Measurements from ENCODE around the gene DNAH2. TPM values are rescaled to one million over a fixed set of nuclear protein-coding genes. Genes with fewer than 3 reads are reported as not detected.
"Not testable (repeated sequence)": the region's sequence is repeated elsewhere in the genome, so short reads cannot be mapped to it uniquely, and the experiment has no call there.

Gene DNAH2
- total and polyA plus RNA-seq, 2 experiments from 2014 or later = 0.38 TPM; not detected in 1

DNA sequence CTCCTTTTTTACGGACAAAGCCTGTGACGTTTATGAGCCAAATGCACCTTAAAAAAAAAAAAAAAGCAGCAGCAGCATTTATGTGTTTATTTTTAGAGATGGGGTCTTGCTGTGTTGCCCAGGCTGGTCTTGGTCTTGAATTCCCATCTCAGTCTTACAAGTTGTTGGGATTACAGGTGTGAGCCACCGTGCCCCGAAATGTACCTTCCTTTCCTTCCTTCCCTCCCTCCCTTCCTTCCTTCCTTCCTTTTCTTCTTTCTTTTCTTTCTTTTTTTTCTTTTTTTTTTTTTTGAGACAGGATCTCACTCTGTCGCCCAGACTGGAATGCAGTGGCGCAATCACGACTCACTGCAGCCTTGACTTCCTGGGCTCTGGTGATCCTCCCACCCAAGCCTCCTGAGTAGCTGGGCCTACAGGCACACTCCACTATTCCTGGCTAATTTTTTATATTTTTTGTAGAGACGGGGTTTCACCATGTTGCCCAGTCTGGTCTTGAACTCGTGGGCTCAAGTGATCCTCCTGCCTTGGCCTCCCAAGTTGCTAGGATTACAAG is 92.3 kb downstream of the DNAH2 start:
- H3K9me3 Mint-ChIP-seq; H3K27ac Mint-ChIP-seq; H3K4me1 Mint-ChIP-seq; H4K20me1 ChIP-seq (replicated peaks; ENCODE audit: insufficient read depth); H3K36me3 Mint-ChIP-seq (ENCODE audit: low read depth); H3K27me3 ChIP-seq (ENCODE audit: insufficient read depth); DNase-seq (ENCODE audit: low spot score); ATAC-seq; H2AFZ ChIP-seq; H3K4me2 ChIP-seq; H3K27me3 Mint-ChIP-seq (ENCODE audit: insufficient read depth, low read depth, poor library complexity); H3K4me3 Mint-ChIP-seq; H3K36me3 ChIP-seq (ENCODE audit: insufficient read depth); H3K27ac ChIP-seq (ENCODE audit: low read depth); H3K79me2 ChIP-seq (replicated peaks; ENCODE audit: insufficient read depth); H3K4me1 ChIP-seq (ENCODE audit: insufficient read depth); H3K9me2 ChIP-seq (ENCODE audit: insufficient read depth); H3F3A ChIP-seq (replicated peaks; ENCODE audit: low read depth); H3K4me3 ChIP-seq: not testable (repeated sequence)

DNA sequence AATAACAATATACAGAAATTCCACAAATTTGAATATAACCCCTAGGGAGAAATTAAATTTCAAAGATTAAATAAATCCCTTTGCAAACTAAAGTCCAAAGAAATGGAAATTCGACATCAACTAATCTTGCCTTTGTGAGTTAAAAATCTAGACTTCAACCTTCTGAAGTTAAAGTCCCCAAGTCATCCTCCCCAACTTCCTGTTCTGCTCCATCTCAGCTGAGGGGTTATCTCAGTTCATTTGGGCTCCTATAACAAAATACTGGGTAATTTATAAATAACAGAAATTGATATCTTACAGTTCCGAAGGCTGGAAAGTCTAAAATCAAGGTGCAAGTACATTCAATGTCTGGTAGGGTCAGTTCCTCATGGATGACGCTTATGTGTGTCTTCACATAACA is 93.7 kb downstream of the DNAH2 start:
- H3F3A ChIP-seq (replicated peaks; ENCODE audit: low read depth) = no peaks in the 10 kb centered on the region
- no peaks in the 10 kb centered on the region for H3K36me3 ChIP-seq (ENCODE audit: insufficient read depth)
- H3K4me1 ChIP-seq (ENCODE audit: insufficient read depth) = no peaks in the 10 kb centered on the region
- no peaks in the 10 kb centered on the region for H3K79me2 ChIP-seq (replicated peaks; ENCODE audit: insufficient read depth)
- ATAC-seq (no peak), DNase-seq (ENCODE audit: low spot score) (no peak)
- TF ChIP-seq, protein P1, sequence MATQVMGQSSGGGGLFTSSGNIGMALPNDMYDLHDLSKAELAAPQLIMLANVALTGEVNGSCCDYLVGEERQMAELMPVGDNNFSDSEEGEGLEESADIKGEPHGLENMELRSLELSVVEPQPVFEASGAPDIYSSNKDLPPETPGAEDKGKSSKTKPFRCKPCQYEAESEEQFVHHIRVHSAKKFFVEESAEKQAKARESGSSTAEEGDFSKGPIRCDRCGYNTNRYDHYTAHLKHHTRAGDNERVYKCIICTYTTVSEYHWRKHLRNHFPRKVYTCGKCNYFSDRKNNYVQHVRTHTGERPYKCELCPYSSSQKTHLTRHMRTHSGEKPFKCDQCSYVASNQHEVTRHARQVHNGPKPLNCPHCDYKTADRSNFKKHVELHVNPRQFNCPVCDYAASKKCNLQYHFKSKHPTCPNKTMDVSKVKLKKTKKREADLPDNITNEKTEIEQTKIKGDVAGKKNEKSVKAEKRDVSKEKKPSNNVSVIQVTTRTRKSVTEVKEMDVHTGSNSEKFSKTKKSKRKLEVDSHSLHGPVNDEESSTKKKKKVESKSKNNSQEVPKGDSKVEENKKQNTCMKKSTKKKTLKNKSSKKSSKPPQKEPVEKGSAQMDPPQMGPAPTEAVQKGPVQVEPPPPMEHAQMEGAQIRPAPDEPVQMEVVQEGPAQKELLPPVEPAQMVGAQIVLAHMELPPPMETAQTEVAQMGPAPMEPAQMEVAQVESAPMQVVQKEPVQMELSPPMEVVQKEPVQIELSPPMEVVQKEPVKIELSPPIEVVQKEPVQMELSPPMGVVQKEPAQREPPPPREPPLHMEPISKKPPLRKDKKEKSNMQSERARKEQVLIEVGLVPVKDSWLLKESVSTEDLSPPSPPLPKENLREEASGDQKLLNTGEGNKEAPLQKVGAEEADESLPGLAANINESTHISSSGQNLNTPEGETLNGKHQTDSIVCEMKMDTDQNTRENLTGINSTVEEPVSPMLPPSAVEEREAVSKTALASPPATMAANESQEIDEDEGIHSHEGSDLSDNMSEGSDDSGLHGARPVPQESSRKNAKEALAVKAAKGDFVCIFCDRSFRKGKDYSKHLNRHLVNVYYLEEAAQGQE (IDR thresholded peaks at IDR 0.05; ENCODE audit: unreplicated experiment) = no peak
- TF ChIP-seq STAT1 (IDR thresholded peaks at IDR 0.05; ENCODE audit: unreplicated experiment) = no peak
- no peak for TF ChIP-seq ZNF114 (CRISPR knock-in tag; IDR thresholded peaks at IDR 0.05)
- TF ChIP-seq, protein P2, sequence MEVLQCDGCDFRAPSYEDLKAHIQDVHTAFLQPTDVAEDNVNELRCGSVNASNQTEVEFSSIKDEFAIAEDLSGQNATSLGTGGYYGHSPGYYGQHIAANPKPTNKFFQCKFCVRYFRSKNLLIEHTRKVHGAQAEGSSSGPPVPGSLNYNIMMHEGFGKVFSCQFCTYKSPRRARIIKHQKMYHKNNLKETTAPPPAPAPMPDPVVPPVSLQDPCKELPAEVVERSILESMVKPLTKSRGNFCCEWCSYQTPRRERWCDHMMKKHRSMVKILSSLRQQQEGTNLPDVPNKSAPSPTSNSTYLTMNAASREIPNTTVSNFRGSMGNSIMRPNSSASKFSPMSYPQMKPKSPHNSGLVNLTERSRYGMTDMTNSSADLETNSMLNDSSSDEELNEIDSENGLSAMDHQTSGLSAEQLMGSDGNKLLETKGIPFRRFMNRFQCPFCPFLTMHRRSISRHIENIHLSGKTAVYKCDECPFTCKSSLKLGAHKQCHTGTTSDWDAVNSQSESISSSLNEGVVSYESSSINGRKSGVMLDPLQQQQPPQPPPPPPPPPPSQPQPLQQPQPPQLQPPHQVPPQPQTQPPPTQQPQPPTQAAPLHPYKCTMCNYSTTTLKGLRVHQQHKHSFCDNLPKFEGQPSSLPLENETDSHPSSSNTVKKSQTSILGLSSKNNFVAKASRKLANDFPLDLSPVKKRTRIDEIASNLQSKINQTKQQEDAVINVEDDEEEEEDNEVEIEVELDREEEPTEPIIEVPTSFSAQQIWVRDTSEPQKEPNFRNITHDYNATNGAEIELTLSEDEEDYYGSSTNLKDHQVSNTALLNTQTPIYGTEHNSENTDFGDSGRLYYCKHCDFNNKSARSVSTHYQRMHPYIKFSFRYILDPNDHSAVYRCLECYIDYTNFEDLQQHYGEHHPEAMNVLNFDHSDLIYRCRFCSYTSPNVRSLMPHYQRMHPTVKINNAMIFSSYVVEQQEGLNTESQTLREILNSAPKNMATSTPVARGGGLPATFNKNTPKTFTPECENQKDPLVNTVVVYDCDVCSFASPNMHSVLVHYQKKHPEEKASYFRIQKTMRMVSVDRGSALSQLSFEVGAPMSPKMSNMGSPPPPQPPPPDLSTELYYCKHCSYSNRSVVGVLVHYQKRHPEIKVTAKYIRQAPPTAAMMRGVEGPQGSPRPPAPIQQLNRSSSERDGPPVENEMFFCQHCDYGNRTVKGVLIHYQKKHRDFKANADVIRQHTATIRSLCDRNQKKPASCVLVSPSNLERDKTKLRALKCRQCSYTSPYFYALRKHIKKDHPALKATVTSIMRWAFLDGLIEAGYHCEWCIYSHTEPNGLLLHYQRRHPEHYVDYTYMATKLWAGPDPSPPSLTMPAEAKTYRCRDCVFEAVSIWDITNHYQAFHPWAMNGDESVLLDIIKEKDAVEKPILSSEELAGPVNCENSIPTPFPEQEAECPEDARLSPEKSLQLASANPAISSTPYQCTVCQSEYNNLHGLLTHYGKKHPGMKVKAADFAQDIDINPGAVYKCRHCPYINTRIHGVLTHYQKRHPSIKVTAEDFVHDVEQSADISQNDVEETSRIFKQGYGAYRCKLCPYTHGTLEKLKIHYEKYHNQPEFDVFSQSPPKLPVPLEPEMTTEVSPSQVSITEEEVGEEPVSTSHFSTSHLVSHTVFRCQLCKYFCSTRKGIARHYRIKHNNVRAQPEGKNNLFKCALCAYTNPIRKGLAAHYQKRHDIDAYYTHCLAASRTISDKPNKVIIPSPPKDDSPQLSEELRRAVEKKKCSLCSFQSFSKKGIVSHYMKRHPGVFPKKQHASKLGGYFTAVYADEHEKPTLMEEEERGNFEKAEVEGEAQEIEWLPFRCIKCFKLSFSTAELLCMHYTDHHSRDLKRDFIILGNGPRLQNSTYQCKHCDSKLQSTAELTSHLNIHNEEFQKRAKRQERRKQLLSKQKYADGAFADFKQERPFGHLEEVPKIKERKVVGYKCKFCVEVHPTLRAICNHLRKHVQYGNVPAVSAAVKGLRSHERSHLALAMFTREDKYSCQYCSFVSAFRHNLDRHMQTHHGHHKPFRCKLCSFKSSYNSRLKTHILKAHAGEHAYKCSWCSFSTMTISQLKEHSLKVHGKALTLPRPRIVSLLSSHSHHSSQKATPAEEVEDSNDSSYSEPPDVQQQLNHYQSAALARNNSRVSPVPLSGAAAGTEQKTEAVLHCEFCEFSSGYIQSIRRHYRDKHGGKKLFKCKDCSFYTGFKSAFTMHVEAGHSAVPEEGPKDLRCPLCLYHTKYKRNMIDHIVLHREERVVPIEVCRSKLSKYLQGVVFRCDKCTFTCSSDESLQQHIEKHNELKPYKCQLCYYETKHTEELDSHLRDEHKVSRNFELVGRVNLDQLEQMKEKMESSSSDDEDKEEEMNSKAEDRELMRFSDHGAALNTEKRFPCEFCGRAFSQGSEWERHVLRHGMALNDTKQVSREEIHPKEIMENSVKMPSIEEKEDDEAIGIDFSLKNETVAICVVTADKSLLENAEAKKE (CRISPR knock-in tag; IDR thresholded peaks at IDR 0.05) = no peak
- no peak for TF ChIP-seq POLR2AphosphoS5 (IDR thresholded peaks at IDR 0.05; ENCODE audit: low read depth)
- TF ChIP-seq, protein P3, sequence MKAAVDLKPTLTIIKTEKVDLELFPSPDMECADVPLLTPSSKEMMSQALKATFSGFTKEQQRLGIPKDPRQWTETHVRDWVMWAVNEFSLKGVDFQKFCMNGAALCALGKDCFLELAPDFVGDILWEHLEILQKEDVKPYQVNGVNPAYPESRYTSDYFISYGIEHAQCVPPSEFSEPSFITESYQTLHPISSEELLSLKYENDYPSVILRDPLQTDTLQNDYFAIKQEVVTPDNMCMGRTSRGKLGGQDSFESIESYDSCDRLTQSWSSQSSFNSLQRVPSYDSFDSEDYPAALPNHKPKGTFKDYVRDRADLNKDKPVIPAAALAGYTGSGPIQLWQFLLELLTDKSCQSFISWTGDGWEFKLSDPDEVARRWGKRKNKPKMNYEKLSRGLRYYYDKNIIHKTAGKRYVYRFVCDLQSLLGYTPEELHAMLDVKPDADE (IDR thresholded peaks at IDR 0.05) = no peak
- TF ChIP-seq EZH2phosphoT487 (IDR thresholded peaks at IDR 0.05; ENCODE audit: unreplicated experiment) = no peak
- TF ChIP-seq JUNB (IDR thresholded peaks at IDR 0.05; ENCODE audit: unreplicated experiment) = no peak
- TF ChIP-seq NANOG (IDR thresholded peaks at IDR 0.05; ENCODE audit: borderline replicate concordance) = no peak
- TF ChIP-seq CREB1 (CRISPR knock-in tag; IDR thresholded peaks at IDR 0.05; ENCODE audit: low read depth) = no peak
- no peaks in the 10 kb centered on the region for H3K27me3 ChIP-seq (ENCODE audit: insufficient read depth)
- no peaks in the 10 kb centered on the region for H3K9me2 ChIP-seq (ENCODE audit: insufficient read depth)
- H3K4me2 ChIP-seq = no peak overlapping the region
- H3K27me3 Mint-ChIP-seq (ENCODE audit: insufficient read depth, low read depth, poor library complexity) = peaks cover 5% of the 10 kb centered on the region
- no peak overlapping the region for H3K4me3 ChIP-seq
- no peaks in the 10 kb centered on the region for H3K9me3 Mint-ChIP-seq
- no peaks in the 10 kb centered on the region for H4K20me1 ChIP-seq (replicated peaks; ENCODE audit: insufficient read depth)
- H3K27ac Mint-ChIP-seq = no peak overlapping the region
- H3K4me3 Mint-ChIP-seq = no peak overlapping the region
- H3K36me3 Mint-ChIP-seq (ENCODE audit: low read depth) = no peaks in the 10 kb centered on the region; the same call in 2 of the 3 replicates
- H3K27ac ChIP-seq (ENCODE audit: low read depth) = no peak overlapping the region
- H2AFZ ChIP-seq = no peak overlapping the region
- H3K4me1 Mint-ChIP-seq = no peaks in the 10 kb centered on the region; the same call in 2 of the 3 replicates

Data from GM23338 (cell line).